Keratinocyte (primary cell): ENCODE results near the gene CFAP68. TPM values are rescaled to one million over a fixed set of nuclear protein-coding genes. Genes with fewer than 3 reads are reported as not detected.

Experiments
- DNase-seq: peaks from one replicate; pipeline ENCODE4 v3.0.0-alpha.2; 2011; ENCODE audit warnings: low read depth, missing footprints, low spot score
- FAIRE-seq: peaks from 2 replicates; lab custom pipeline; 2011; peaks lifted over from hg19 to GRCh38; lab: Jason Lieb, UNC
- H2AFZ ChIP-seq: 2 replicates; pipeline ENCODE4 v1.6.0; 2012; ENCODE audit warnings: low read length, control low read depth, inconsistent platforms; ENCODE audit not compliant: control insufficient read depth
- H3K27ac ChIP-seq: 2 replicates; pipeline ENCODE4 v1.5.1; 2011; ENCODE audit warnings: low read length; ENCODE audit not compliant: control insufficient read depth, insufficient read depth
- H3K27me3 ChIP-seq: 3 replicates; pipeline ENCODE4 v1.6.0; 2011; ENCODE audit warnings: low read length; ENCODE audit not compliant: control insufficient read depth, insufficient read depth; ENCODE audit errors: extremely low read depth
- H3K36me3 ChIP-seq, 2 experiments: 2 replicates in 1 of 2; 3 replicates in 1 of 2; pipeline ENCODE4 v1.5.1; 2011; ENCODE audit warnings: low read length in 2 of 2, mild to moderate bottlenecking in 1 of 2; ENCODE audit not compliant: control insufficient read depth in 2 of 2, insufficient read depth in 2 of 2; ENCODE audit errors: extremely low read depth in 1 of 2
- H3K4me1 ChIP-seq: 3 replicates; pipeline ENCODE4 v1.5.1; 2011; ENCODE audit warnings: low read length; ENCODE audit not compliant: control insufficient read depth, insufficient read depth; ENCODE audit errors: extremely low read depth
- H3K4me2 ChIP-seq: 3 replicates; pipeline ENCODE4 v1.6.0; 2011; ENCODE audit warnings: low read depth, low read length; ENCODE audit not compliant: control insufficient read depth, insufficient read depth; ENCODE audit errors: extremely low read depth
- H3K4me3 ChIP-seq, 3 experiments: fragments of 200-600 bp in 1 of 3; sonication (generic) in 1 of 3; 2 replicates in 2 of 3; 3 replicates in 1 of 3; pipeline ENCODE4 v1.5.1; 2011 to 2016; ENCODE audit warnings: low read length in 3 of 3, mild to moderate bottlenecking in 3 of 3, control low read depth in 2 of 3, inconsistent platforms in 1 of 3, low read depth in 1 of 3, mixed read lengths in 1 of 3, mixed run types in 1 of 3, moderate library complexity in 1 of 3; ENCODE audit not compliant: control insufficient read depth in 2 of 3, insufficient read depth in 2 of 3; ENCODE audit errors: extremely low read depth in 1 of 3
- H3K79me2 ChIP-seq: 2 replicates; pipeline ENCODE4 v1.6.0; 2012; ENCODE audit warnings: low read length; ENCODE audit not compliant: control insufficient read depth, insufficient read depth
- H3K9ac ChIP-seq: 3 replicates; pipeline ENCODE4 v1.6.0; 2011; ENCODE audit warnings: low read length; ENCODE audit not compliant: control insufficient read depth, insufficient read depth; ENCODE audit errors: extremely low read depth
- H3K9me1 ChIP-seq: 3 replicates; pipeline ENCODE4 v1.6.0; 2011; ENCODE audit warnings: low read length; ENCODE audit not compliant: control insufficient read depth, insufficient read depth; ENCODE audit errors: extremely low read depth
- H3K9me3 ChIP-seq: 2 replicates; pipeline ENCODE4 v1.5.1; 2012; ENCODE audit warnings: low read depth, low read length; ENCODE audit not compliant: control insufficient read depth
- H4K20me1 ChIP-seq: 3 replicates; pipeline ENCODE4 v1.6.0; 2011; ENCODE audit warnings: low read length; ENCODE audit not compliant: control insufficient read depth, insufficient read depth; ENCODE audit errors: extremely low read depth
- EZH2 ChIP-seq: IDR thresholded peaks from one replicate; pipeline ENCODE4 v1.6.1; 2012; ENCODE audit warnings: inconsistent platforms, mild to moderate bottlenecking, low read length, moderate library complexity
- dilution Hi-C: fragments of 300-500 bp; cut with MboI; formaldehyde crosslinking; loops from one replicate; pipeline ENCODE4 v1.7.0; 2020; ENCODE audit warnings: low sequenced_read_pairs; ENCODE audit not compliant: extremely low pct_ligation_motif_present
- polyA plus RNA-seq, 5 experiments: library from polyadenylated mRNA; depleted of rRNA in 3 of 5; stranded (reverse) in 3 of 5; stranded (forward) in 1 of 5; unstranded in 1 of 5; fragments of >200 nt; gene quantifications; 1 replicate in 1 of 5; 2 replicates in 3 of 5; 3 replicates in 1 of 5; pipeline versions ENCODE4 v1.2.1 to v1.2.3, GENCODE V29; 2011 to 2012; ENCODE audit warnings: missing spikeins in 2 of 5, low read depth in 1 of 5, low replicate concordance in 1 of 5
- TF ChIP-seq, protein P1 (sequence below), 3 experiments: IDR thresholded peaks in 1 of 3; conservative IDR thresholded peaks in 1 of 3; optimal IDR thresholded peaks in 1 of 3; 2 replicates in 2 of 3; 3 replicates in 1 of 3; pipeline versions ENCODE3 to v1.5.1; 2011; ENCODE audit warnings: low read length in 3 of 3, mild to moderate bottlenecking in 3 of 3, moderate library complexity in 2 of 3, control low read depth in 1 of 3, inconsistent platforms in 1 of 3; ENCODE audit not compliant: insufficient read depth in 2 of 3; ENCODE audit errors: extremely low read depth in 1 of 3

CFAP68 gene
- polyA plus RNA-seq, 1 donor (not counting 4 experiments of a cell fraction or from before 2014, with no cell fraction given), result 63.8 TPM

DNA sequence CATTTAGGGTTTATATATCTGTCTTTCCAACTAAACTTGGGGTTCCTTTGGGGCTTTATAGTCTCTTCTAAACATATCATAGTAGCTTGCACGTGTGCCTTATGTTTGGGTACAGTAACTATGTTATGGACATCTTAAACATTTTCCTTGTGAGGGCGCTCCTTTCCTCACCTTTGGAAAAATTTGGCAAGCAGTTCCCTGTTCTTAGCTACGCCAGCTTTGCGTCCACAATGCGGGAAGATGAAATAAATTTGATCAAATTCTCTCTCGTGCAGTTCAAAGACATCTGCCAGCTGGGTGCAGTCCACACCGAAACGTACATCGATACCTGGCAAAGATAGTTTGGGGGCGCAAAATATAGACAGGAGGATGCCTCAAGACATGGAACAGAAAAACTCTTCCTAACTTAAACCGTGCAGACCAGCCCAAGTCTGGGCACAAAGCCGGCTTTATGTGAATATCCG is 924 bp upstream of the CFAP68 start:
- Histone ChIP-seq H4K20me1 (no peaks in the 10 kb centered on the region), H3K9ac (peak overlapping the region; percentile 98), H3K79me2 (no peaks in the 10 kb centered on the region), H2AFZ (peak overlapping the region; percentile 99), H3K4me3 (peak overlapping the region; percentile 53 to 96 (median 91)), H3K9me1 (no peaks in the 10 kb centered on the region), H3K4me1 (peaks cover 8% of the 10 kb centered on the region), H3K27ac (peak overlapping the region; percentile 100), H3K9me3 (no peaks in the 10 kb centered on the region), H3K36me3 (no peaks in the 10 kb centered on the region), H3K4me2 (peak overlapping the region; percentile 95), H3K27me3 (no peaks in the 10 kb centered on the region)
- dilution Hi-C loops, result no loop called here
- no peak for DNase-seq
- TF ChIP-seq, protein P1, sequence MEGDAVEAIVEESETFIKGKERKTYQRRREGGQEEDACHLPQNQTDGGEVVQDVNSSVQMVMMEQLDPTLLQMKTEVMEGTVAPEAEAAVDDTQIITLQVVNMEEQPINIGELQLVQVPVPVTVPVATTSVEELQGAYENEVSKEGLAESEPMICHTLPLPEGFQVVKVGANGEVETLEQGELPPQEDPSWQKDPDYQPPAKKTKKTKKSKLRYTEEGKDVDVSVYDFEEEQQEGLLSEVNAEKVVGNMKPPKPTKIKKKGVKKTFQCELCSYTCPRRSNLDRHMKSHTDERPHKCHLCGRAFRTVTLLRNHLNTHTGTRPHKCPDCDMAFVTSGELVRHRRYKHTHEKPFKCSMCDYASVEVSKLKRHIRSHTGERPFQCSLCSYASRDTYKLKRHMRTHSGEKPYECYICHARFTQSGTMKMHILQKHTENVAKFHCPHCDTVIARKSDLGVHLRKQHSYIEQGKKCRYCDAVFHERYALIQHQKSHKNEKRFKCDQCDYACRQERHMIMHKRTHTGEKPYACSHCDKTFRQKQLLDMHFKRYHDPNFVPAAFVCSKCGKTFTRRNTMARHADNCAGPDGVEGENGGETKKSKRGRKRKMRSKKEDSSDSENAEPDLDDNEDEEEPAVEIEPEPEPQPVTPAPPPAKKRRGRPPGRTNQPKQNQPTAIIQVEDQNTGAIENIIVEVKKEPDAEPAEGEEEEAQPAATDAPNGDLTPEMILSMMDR (optimal IDR thresholded peaks at IDR 0.05 in 1 of 3, IDR thresholded peaks at IDR 0.05 in 1 of 3, conservative IDR thresholded peaks at IDR 0.05 in 1 of 3; ENCODE audit: extremely low read depth in 1 of 3, insufficient read depth in 2 of 3, low read length in 3 of 3), result peak in 1 of 3 experiments; percentile 21
- no peak for TF ChIP-seq EZH2
- FAIRE-seq, result no peak

DNA sequence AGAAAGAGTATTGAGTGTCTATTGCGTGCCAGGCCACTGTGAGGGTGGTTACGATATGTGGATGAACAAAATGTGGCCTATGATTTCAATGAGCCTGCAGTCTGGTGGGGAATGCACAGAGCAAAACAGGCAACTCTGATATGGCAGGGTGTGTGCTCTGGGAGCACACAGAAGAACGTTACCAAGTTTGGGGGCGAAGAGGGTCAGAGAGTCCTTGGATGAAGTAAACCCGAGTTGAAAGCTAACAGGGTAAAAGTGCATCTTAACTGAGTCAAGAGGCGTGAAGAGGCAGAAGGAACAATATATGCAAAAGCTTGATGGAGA is 258 bp downstream of the CFAP68 start:
- Histone ChIP-seq H3K79me2 (no peaks in the 10 kb centered on the region), H3K27me3 (no peaks in the 10 kb centered on the region), H3K36me3 (no peaks in the 10 kb centered on the region), H2AFZ (peak overlapping the region; percentile 100), H3K27ac (peak overlapping the region; percentile 100), H3K9me1 (no peaks in the 10 kb centered on the region), H4K20me1 (no peaks in the 10 kb centered on the region), H3K4me1 (peaks cover 8% of the 10 kb centered on the region), H3K4me2 (peak overlapping the region; percentile 98), H3K9ac (peak overlapping the region; percentile 98), H3K9me3 (no peaks in the 10 kb centered on the region), H3K4me3 (peak overlapping the region; percentile 53 to 96 (median 91))
- DNase-seq (no peak), FAIRE-seq (no peak)
- TF ChIP-seq, protein P1 (optimal IDR thresholded peaks at IDR 0.05 in 1 of 3, IDR thresholded peaks at IDR 0.05 in 1 of 3, conservative IDR thresholded peaks at IDR 0.05 in 1 of 3; ENCODE audit: extremely low read depth in 1 of 3, insufficient read depth in 2 of 3, low read length in 3 of 3), result no peak
- TF ChIP-seq EZH2, result no peak
- dilution Hi-C loops, result no loop called here
